Endothelial cell of umbilical vein (primary cell): ENCODE measurements around the gene ANKRD23. TPM values are rescaled to one million over a fixed set of nuclear protein-coding genes. Genes with fewer than 3 reads are reported as not detected.

Source experiments
- BruUV-seq: library from RNA; stranded (reverse); fragments of 400-500 nt; replicated peaks from 2 replicates; lab custom pipeline; 2021; lab: Mats Ljungman, UMichigan
- CTCF ChIA-PET: fragments of 300-600, 350-600 bp; sonication (Branson Sonifier 250); formaldehyde crosslinking; loops from one replicate; lab custom pipeline; 2021; ENCODE audit warnings: antibody characterized with exemption, inconsistent platforms; lab: Charles Lee
- POLR2A ChIA-PET: fragments of 300-600, 350-600 bp; sonication (Branson Sonifier 250); formaldehyde crosslinking; loops from one replicate; lab custom pipeline; 2021; ENCODE audit warnings: antibody characterized with exemption, inconsistent platforms; lab: Charles Lee
- DNase-seq: peaks from one replicate; pipeline ENCODE4 v3.0.0-alpha.2; 2011; ENCODE audit warnings: low read depth, low spot score
- FAIRE-seq: peaks from 2 replicates; lab custom pipeline; 2011; peaks lifted over from hg19 to GRCh38; lab: Jason Lieb, UNC
- H2AFZ ChIP-seq: 2 replicates; pipeline ENCODE4 v1.6.0; 2012; ENCODE audit warnings: low read depth, low read length, control low read depth, inconsistent platforms
- H3K27ac ChIP-seq: 2 replicates; pipeline ENCODE4 v1.5.1; 2011; ENCODE audit warnings: low read depth, mild to moderate bottlenecking, control low read depth, low read length, moderate library complexity; ENCODE audit not compliant: insufficient read depth
- H3K27me3 ChIP-seq, 2 experiments: 2 replicates each; pipeline versions ENCODE4 v1.6.0 to v1.6.1; 2011; ENCODE audit warnings: low read length in 2 of 2, mixed read lengths in 1 of 2; ENCODE audit not compliant: control insufficient read depth in 2 of 2, insufficient read depth in 2 of 2
- H3K36me3 ChIP-seq, 2 experiments: 2 replicates in 1 of 2; 3 replicates in 1 of 2; pipeline ENCODE4 v1.5.1; 2011; ENCODE audit warnings: low read length in 2 of 2, mild to moderate bottlenecking in 1 of 2, moderate library complexity in 1 of 2; ENCODE audit not compliant: control insufficient read depth in 2 of 2, insufficient read depth in 2 of 2; ENCODE audit errors: extremely low read depth in 1 of 2
- H3K4me1 ChIP-seq: 3 replicates; pipeline ENCODE4 v1.5.1; 2011; ENCODE audit warnings: mild to moderate bottlenecking, low read length; ENCODE audit not compliant: control insufficient read depth, insufficient read depth; ENCODE audit errors: extremely low read depth
- H3K4me2 ChIP-seq: 2 replicates; pipeline ENCODE4 v1.6.1; 2011; ENCODE audit warnings: low read length, control low read depth, mixed read lengths; ENCODE audit not compliant: insufficient read depth
- H3K4me3 ChIP-seq, 3 experiments: fragments of 200-600 bp in 1 of 3; sonication (generic), shearing (Covaris generic) in 1 of 3; replicated peaks in 1 of 3; 2 replicates each; pipeline ENCODE4 v1.5.1; 2011 to 2016; ENCODE audit warnings: control low read depth in 3 of 3, low read length in 3 of 3, mild to moderate bottlenecking in 2 of 3, inconsistent platforms in 1 of 3, low read depth in 1 of 3, moderate library complexity in 1 of 3; ENCODE audit not compliant: insufficient read depth in 1 of 3
- H3K79me2 ChIP-seq: 2 replicates; pipeline ENCODE4 v1.6.0; 2012; ENCODE audit warnings: low read length, inconsistent platforms; ENCODE audit not compliant: control insufficient read depth, insufficient read depth
- H3K9ac ChIP-seq: replicated peaks from 2 replicates; pipeline ENCODE3; 2011; ENCODE audit warnings: low read length, control low read depth; ENCODE audit not compliant: insufficient read depth; ENCODE audit errors: extremely low read depth
- H3K9me1 ChIP-seq: replicated peaks from 3 replicates; pipeline ENCODE4 v1.6.0; 2011; ENCODE audit warnings: mild to moderate bottlenecking, low read length; ENCODE audit not compliant: control insufficient read depth, insufficient read depth; ENCODE audit errors: extremely low read depth
- H3K9me3 ChIP-seq: replicated peaks from 2 replicates; pipeline ENCODE4 v1.5.1; 2012; ENCODE audit warnings: low read length, inconsistent platforms; ENCODE audit not compliant: control insufficient read depth, insufficient read depth
- H4K20me1 ChIP-seq: replicated peaks from 2 replicates; pipeline ENCODE3; 2011; ENCODE audit warnings: mild to moderate bottlenecking, low read length; ENCODE audit not compliant: control insufficient read depth, insufficient read depth; ENCODE audit errors: extremely low read depth
- FOS ChIP-seq: IDR thresholded peaks from 2 replicates; pipeline ENCODE4 v1.6.1; 2011; ENCODE audit warnings: mild to moderate bottlenecking, low read length, moderate library complexity, borderline replicate concordance; ENCODE audit not compliant: insufficient read depth
- GATA2 ChIP-seq: IDR thresholded peaks from 2 replicates; pipeline ENCODE4 v1.7.0; 2011; ENCODE audit warnings: low read depth, mild to moderate bottlenecking, moderate library complexity, mixed read lengths, low read length; ENCODE audit not compliant: insufficient read length, insufficient read depth
- JUN ChIP-seq: IDR thresholded peaks from 2 replicates; pipeline ENCODE4 v1.6.1; 2011; ENCODE audit warnings: borderline replicate concordance, low read depth; ENCODE audit not compliant: insufficient read length, insufficient read depth
- dilution Hi-C: fragments of 300-500 bp; cut with MboI; formaldehyde crosslinking; loops from one replicate; pipeline ENCODE4 v1.15.0; 2019; ENCODE audit warnings: low sequenced_read_pairs; ENCODE audit not compliant: extremely low pct_ligation_motif_present
- intact Hi-C: fragments of 100-400 bp; cut with micrococcal nuclease; formaldehyde crosslinking; loops from one replicate; pipeline ENCODE4 v1.10.0; 2022
- polyA plus RNA-seq, 4 experiments: library from polyadenylated mRNA; depleted of rRNA in 3 of 4; stranded (reverse) in 3 of 4; unstranded in 1 of 4; fragments of >200 nt; gene quantifications; 2 replicates each; pipeline versions ENCODE4 v1.2.1 to v1.2.3, GENCODE V29; 2011 to 2012; ENCODE audit warnings: missing spikeins in 1 of 4
- total RNA-seq: library from RNA; stranded (reverse); gene quantifications from 2 replicates; pipeline ENCODE4 v1.2.3, GENCODE V29; 2021
- TF ChIP-seq, protein P1 (sequence below): IDR thresholded peaks from 2 replicates; pipeline ENCODE4 v1.6.1; 2011; ENCODE audit not compliant: insufficient read depth, insufficient read length

ANKRD23 gene
- total and polyA plus RNA-seq, 2 donors (not counting 3 experiments of a cell fraction or from before 2014, with no cell fraction given) = 1.7 to 3.6 TPM

DNA sequence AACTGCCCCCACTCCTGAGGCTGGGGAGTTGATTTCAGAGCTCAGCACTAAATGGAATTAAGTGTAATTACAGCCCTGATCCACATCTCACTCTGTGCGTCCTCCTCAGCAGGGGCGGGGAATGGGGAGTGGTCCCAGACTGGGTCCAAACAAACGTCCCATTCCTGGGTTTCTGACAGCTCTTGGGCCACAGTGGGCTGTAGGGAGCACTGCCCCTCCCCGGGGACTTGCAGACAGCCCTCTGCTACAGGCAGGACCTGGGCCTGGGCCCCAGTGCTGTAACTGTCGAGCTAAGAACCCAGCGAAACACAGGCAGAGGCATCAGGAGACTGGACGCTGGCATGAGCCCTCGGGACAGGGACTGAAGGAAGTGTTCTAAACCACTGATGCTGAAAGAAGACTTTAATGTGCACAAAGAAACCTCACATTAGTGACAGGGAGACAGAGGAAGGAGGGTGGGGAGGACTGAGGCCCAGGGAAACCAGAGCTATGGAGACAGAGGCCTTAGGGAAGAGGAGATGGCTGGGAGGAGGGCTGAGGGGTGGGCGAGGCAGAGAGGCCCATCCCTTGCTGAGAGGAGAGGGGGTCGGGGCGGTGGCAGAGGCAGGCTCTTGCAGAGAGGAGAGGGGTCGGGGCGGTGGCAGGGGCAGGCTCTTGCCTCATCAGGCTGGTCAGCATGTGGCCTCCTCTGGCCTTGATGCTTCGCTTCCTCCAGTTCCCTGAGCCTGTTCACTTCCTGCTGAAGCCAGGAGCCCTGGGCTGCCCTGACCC lies 31.9 kb upstream of the ANKRD23 start:
- Histone ChIP-seq H3K9ac (no peak overlapping the region), H3K36me3 (no peaks in the 10 kb centered on the region), H3K9me1 (no peaks in the 10 kb centered on the region), H3K4me3 (no peak overlapping the region), H3K27me3 (peaks cover 7 to 9% of the 10 kb centered on the region in 2 experiments), H3K79me2 (no peaks in the 10 kb centered on the region), H3K9me3 (no peaks in the 10 kb centered on the region), H3K4me1 (peaks cover 4% of the 10 kb centered on the region), H2AFZ (no peak overlapping the region), H3K27ac (no peak overlapping the region), H3K4me2 (no peak overlapping the region), H4K20me1 (no peaks in the 10 kb centered on the region)
- POLR2A ChIA-PET = no interaction called here
- intact Hi-C loops (no loop called here), dilution Hi-C loops (no loop called here)
- no peak for FAIRE-seq
- CTCF ChIA-PET = interaction anchor here (0.5 to 1.2 kb wide), 2 partner anchors 15 to 84 kb away, joined by 3 read pairs; no protein-coding TSS in a partner anchor
- TF ChIP-seq JUN (no peak), FOS (no peak)
- TF ChIP-seq, protein P1, sequence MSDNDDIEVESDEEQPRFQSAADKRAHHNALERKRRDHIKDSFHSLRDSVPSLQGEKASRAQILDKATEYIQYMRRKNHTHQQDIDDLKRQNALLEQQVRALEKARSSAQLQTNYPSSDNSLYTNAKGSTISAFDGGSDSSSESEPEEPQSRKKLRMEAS = no peak
- no TSS peak for BruUV-seq
- DNase-seq = no peak

DNA sequence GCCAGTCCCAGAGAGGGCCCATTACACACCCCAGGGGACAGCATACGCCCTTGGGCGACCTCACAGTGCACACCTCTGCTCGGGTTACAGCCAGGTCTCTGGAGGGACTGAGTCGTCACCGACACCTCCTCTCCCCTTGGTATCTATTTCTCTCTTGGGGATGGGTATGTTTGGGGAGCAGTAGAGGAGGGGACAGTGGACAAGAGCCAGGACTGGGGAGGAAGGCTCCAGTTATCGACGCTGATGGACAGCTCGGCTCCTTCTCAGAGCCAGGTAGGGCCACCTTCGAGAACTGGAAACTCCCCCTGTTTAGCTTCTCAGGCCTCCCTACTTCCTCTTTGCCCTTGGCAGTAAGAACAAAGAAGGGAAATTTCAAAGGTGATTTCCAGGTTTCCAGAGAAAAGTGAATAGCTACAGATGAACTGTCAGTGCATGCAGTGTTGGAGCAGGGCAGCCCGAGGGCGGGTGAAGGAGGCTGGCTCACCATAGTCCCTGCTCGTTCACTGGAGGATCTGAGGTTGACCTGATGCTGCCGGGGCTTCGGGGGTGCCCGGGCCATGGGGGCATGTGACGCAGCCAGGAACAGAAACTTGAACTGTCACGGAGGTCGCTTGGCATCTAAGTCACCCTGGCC lies 30.5 kb upstream of the ANKRD23 start:
- H3K4me1 ChIP-seq = peaks cover 4% of the 10 kb centered on the region
- no TSS peak for BruUV-seq
- H3K27ac ChIP-seq = no peak overlapping the region
- no peak for TF ChIP-seq GATA2
- H3K9me1 ChIP-seq = no peaks in the 10 kb centered on the region
- intact Hi-C loops = no loop called here
- no peaks in the 10 kb centered on the region for H3K36me3 ChIP-seq
- H3K9ac ChIP-seq = no peak overlapping the region
- CTCF ChIA-PET = interaction anchor here (1.2 to 2.1 kb wide), 4 partner anchors 8 to 16 kb away, joined by 3 to 12 read pairs (median 3); partner anchors contain the start of gene ANKRD39
- no peak overlapping the region for H3K4me2 ChIP-seq
- H4K20me1 ChIP-seq = no peaks in the 10 kb centered on the region
- H3K27me3 ChIP-seq = peaks cover 12 to 16% of the 10 kb centered on the region in 2 experiments
- no peaks in the 10 kb centered on the region for H3K9me3 ChIP-seq
- H2AFZ ChIP-seq = no peak overlapping the region
- POLR2A ChIA-PET = interaction anchor here (0.5 kb wide), 1 partner anchor 253 kb away, joined by 3 read pairs; no protein-coding TSS in a partner anchor
- no peak for FAIRE-seq
- no peaks in the 10 kb centered on the region for H3K79me2 ChIP-seq
- no peak for DNase-seq
- no peak overlapping the region for H3K4me3 ChIP-seq
- dilution Hi-C loops = no loop called here
